H4 (cell line): ENCODE data around the gene TAS2R16. TPM values are rescaled to one million over a fixed set of nuclear protein-coding genes. Genes with fewer than 3 reads are reported as not detected.

Experiments used
- DNase-seq: peaks from one replicate; pipeline ENCODE4 v3.0.0-alpha.2; 2015; ENCODE audit warnings: low spot score
- total RNA-seq: library from RNA; depleted of rRNA; stranded (reverse); fragments of >200 nt; shearing (Covaris generic); gene quantifications from 2 replicates; pipeline ENCODE4 v1.2.3, GENCODE V29; 2014; rRNA removed

The TAS2R16 gene, protein sequence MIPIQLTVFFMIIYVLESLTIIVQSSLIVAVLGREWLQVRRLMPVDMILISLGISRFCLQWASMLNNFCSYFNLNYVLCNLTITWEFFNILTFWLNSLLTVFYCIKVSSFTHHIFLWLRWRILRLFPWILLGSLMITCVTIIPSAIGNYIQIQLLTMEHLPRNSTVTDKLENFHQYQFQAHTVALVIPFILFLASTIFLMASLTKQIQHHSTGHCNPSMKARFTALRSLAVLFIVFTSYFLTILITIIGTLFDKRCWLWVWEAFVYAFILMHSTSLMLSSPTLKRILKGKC
- not detected in 2 replicates for total RNA-seq

DNA sequence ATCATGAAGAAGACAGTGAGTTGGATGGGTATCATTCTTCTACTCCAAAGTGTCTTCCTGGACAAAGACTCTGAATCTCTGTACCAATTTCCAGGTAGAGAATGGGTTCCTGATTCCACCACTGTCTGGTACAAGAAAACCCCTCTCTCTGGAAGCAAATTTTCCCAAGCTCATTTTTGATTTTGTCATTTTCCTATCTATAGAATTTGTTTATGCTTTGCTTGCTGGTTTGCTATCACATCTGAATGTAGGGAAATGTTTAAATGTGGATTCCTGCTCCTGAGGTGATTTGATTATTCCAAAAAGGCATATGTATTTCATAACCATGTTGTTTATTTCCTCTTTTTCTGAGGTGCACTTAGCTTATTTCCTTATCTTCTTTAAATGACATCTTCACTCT is at the start of gene TAS2R16:
Gene TAS2R16 (minus strand): TSS at position 101 of the 400 bp plus-strand sequence. CDS start 66 bp downstream, at position 35.
- no peak for DNase-seq

DNA sequence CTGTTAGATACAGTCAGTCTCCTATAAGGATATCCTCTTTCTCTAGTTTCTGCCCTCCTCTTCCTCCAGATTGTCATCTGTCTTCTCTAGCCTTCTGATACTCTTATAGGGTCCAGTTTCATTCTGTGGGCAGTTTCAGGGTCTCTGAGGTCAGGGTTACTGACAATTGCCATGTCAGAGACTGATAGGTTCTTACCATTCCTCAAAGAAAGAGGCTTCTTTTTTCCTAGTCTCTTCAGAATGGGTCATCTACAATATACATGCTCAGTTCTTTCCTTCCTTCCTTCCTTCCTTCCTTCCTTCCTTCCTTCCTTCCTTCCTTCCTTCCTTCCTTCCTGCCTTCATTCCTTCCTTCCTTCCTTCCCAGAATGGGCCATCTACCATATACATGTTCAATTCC is 48.1 kb upstream of the TAS2R16 start:
- DNase-seq = no peak

DNA sequence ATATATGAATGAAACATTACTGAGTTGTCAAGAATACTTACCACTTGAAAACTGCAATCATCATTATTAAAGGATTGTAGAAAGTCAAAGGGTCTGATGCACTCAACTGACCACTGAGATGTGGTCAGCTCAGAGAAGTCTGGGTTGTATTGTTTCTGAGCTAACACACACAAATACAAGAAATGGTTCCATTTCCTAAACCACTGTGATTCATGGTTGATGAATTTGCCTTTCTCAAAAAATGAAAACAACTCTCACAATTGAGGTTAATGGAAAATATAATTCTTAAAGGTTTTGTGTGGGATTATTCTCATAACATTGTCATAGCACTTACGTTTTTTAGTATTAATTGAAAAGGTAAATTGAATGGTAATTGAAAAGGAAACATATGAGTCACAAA is 45.6 kb upstream of the TAS2R16 start:
- no peak for DNase-seq

DNA sequence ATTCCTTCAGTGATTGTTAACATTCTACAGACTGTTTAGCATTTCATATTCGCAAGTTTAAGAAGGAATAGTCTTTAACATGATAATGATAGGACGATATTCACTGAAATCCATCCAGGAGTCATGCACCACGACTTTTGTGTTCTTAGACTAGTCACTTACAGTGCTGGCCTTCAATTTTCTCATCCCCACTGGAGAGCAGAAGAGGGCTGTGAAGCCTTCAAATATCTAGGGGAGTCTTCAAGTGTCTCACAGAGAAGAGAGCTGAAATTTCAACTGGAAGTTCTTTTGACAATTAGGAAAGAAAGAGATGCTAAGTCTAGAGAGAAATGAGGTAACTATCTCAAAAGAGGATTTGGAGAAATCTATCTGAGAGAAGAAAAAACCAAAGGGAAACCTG is 43.8 kb upstream of the TAS2R16 start:
- no peak for DNase-seq

DNA sequence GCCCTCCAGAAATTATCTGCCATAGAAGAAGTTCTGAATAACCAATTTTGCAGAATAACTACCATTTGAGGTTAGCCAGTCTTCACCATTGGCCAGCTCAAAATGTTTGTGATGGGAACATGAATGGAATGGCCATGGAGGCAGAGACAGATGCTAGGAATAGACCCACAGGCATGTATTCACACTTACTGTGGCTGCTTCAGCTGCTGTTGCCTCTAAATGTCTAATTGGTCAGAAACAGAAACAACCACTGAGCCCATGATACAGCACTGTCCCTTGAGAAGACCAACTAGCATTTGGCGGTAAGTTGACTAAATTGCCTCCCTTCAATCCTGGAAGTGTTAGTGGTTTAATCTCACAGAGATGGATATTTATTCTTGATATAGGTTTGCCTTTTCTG is 38.6 kb upstream of the TAS2R16 start:
- no peak for DNase-seq

DNA sequence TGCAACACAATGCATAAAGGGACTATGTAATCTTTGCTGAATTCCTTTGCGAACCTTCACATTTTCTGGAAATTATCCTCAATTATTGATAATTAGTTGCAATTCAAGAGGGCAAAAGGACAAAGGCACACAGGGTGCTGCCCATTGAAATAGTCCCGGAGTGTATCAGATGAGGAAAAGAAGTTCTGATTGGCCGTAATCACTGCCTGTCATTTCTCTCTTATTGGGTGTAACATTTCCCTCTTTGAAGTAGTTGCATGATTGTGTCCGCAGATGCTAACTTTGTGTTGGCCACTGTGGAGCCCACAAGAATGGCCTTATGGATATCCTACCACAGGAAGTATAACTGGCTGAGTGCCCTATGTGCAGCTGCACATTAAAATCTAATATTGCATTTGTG is 35.1 kb upstream of the TAS2R16 start:
- no peak for DNase-seq

DNA sequence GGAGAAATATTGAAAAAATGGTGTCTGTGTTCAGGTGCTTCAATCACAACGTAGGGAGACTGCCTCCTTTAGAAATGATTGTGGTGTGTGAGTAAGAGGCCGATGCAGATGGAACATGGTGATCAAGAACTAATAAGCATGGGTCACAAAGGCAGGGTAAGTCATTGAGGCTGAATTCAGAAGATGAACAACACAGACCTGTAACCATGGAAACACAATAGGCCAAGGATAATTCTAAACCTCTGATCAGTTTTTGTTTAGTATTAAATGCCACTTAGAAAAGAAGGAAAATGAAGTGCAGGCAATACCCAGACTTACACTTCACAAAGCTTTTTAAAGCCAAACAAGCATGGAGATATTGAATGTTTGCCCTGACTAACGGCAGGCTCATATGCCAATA is 32.8 kb upstream of the TAS2R16 start:
- no peak for DNase-seq

DNA sequence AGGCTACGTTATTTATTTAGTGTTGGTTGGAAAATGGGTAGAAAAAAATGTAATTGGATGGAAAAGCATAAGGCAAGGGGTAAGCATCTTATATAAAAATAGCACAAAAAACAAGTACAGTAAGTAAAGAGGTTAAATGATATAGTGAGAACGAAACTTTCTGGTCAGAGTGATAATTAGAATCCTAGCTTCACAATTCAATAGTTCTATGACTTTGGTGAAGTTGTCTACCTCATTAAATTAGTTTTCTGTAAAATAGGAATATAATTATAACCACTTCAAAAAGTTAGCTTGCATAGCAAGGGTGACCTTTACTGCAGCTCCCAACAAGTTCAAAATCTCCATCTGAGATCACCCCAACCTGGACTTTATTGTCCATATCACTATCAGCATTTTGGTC is 30.8 kb upstream of the TAS2R16 start:
- no peak for DNase-seq

DNA sequence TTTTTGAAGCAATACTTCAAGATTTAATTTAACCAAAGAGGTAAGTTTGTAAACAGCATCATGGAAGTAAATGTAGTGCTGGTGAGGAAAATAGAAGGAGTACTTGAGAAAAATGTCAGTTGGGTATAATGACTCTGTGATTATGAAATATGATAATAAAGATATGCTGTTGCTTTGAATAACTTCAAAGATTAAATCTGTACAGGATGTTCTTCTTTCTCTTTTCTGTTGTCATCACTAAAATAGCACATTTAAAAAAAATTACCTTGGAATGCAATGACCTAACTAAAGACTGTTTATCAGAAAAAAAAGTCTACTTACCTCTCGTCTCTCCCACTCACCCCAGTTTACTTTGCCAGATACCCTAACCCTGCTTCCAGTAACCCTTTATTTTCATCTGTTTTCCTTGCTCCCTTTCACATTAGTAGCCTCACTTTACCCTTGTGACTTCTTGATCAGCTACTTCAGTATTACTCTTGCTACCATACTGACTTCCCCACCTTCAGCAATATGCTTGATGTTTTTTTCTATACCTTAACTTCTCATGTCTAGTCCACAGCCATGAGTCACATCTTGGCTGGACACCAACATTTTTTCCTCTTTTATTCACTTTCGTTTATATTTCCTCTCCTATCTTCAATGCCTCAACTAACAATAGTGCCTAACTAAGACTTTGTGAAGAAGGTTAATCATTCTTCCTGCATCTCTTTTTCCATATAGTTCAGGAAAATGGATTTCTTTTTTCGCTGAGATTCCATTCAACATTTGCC is 29.7 kb upstream of the TAS2R16 start:
- peak; percentile 19 for DNase-seq

DNA sequence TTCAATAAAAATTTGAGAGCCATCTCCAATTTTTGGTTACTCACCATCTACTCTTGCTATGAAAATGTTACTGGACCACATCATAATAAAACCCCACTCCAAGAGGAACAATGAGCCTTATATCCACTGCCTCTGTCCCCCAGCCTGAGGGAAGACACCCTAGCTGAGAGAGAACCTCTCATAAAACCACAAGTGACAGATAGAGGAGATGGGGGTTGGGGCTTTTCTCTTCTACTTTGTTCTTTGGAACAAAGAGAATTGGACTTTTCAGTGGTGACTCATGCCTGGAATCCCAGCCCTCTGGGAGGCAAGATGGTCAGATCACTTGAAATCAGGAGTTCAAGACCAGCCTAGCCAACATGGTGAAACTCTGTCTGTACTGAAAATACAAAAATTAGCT is 27.6 kb upstream of the TAS2R16 start:
- DNase-seq = no peak

DNA sequence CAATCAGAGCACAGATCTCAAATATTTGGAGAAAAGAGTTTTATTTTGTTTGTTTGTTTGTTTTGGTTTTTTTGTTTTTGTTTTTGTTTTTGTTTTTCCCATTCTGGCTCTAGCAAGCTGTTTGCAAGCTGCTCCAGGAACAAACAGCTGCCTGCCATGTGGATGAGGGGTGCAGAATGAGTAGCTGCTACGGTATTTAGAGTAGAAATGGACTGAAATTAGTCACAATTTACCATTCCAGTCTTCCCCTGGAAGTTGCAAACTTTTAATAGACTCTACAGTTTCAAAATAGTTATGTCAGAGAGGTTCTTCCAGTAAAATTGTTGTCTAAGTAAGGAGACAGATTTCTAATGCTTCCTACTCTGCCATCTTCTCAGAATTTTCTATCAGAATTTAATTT is 27.1 kb upstream of the TAS2R16 start:
- no peak for DNase-seq

DNA sequence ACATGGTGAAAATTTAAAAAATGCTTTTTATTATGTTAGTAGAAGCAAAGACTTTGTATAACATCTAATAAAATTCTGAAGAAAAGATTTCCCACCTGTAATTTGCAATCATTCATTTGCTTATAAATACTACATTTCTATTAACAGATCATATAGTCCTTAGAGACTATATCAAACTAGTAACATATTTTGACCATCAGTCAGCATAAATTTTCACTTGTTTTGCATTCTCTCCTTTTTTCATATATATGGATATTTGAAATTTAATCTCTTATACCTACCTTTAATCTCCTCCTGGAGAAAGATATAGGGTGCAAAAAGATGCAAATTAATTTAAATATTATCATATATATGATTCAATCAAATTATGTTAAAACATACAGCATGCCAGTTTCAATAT is 16.9 kb upstream of the TAS2R16 start:
- DNase-seq = no peak

DNA sequence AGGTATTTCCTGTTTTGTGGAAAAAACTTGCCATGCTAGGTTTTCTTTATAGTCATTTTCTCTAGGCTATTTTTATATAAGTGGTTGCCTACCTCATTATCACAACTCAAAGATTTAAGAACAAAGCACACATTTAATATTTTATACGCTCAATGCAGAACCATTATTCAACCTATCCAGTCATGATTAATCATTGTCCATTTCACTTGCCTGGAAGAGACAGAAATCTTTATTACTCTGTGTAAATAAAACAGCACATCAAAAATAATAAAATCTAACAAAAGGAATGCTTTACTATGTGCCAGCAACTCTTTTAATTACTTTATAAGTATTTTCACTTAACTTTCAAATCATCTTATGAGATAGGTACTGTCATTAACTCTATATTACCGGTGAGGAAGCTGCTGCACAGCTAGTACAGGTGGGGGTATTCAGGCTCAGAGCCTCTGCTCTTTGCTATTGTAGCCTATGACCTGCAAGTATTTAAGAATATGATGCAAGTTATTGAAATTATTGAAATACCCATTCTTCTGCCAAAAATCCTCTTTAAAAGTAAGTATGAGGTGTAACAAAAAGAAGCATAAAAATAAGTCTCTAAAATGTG is 16.4 kb upstream of the TAS2R16 start:
- no peak for DNase-seq

DNA sequence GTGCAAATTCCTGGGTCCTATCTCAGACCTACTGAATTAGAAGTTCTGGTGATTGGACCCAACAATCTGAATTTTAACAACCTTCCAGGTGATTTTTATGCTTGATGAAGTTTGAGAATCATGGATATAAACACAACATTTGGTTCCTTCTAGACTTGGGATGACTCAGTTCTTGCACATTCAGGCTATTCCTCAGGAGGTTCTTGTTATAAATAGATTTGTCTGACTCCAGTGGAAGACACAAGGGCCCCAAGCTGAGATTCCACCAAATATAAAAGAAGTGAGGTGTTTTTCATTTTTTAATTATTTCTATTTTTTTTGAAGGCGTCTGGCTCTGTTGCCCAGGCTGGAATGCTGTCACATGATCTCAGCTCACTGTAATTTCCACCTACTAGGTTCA is 9.4 kb upstream of the TAS2R16 start:
- no peak for DNase-seq

DNA sequence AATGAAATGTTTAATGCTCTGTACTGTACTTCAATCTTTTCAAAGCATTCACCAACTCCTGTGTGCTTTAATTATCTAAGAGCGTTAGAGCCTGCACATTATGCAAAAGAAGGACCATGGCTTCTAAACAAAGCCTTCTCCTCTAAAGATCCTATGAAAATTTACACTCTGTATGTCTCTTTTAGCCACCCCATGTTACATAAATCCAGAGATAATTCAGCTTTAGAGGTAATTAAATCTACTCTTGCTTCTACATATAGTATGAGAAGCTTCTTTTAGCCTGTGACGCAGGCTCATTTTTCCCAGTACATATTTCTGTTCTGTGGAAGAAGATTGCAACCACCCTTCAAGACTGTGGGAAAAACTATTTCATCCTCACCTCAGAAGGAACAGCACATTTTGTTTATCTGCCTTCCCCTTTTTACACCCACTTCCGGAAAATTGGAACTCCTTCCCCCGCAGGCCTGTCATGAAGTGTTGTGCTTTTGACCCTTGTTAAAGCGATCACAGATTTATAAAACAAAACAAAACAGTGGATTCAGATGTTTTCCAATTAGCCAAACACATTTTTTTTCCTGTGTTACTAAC is 8.1 kb upstream of the TAS2R16 start:
- DNase-seq = no peak

DNA sequence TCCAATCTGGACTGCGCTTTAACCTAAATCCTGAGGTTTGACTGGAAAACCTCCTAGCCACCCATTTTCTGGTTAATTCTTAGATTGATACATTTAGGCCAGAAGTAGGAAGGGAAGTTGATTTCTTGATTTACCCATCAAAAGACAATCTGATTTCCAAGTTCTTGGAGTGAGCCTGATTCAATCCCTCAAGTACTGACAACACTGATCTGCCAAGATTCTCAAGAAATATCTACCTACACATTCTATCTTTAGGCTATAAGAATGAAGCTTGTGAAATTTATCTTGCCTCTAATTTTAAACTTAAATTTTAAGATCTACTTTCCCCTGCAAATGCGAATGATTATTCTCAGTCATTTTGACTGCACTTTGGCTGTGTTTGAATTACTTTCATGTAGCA is 5.9 kb downstream of the TAS2R16 start:
- no peak for DNase-seq

DNA sequence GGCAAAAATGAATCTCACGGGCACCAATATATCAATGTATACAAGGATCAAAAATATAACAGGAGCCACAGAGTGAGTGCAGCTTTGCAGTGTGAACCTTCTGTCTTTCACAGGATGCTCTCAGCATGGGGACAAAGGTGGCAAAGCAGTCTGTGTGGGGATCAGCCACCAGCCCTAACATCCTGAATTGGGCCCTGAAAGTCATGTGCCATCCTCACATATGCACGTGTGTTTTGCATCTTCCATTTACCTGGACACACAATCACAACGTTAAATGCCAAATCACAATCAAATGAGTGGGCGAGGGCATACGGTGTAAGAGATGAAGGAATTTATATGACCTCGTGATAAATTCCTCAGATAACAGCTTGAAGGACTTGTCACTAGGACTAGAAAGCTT is 6.5 kb downstream of the TAS2R16 start:
- no peak for DNase-seq

DNA sequence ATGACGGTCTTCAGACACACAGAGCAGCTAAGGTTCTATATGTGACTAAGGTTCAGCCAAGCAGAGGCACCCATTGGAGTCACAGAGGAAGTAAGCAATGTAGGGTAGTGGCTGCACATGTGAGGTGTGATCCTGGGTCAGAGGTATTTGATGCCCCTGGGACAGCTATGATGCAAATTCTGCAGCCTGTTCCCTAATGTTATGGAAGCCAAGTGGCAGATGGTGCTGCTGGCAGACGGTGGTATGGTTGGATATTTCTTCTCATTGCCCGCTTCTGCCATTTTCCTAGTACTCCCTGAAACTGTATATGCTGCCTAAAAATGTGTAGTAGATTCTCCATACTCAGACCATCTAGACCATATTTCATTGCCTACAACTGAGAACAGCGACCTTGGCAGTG is 7.2 kb downstream of the TAS2R16 start:
- no peak for DNase-seq

DNA sequence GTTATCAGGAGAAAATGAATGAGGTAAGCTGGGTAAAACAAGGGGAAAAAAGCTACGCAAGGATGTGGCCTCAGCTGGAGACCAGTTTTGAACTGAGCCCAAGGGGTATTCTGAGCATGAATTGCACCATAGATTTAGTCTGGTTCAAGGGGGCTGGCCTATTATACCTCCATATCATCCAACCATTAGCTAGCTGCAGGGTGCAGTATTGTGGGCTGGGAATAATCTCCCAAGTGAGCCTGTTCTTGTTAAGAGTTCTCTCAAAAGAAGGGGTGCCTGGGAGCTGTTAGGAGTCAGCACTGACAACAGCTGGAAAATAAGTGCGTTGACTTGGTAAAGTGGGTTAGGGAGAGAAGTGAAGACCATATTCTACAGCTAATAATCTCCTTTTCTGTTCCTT is 8.0 kb downstream of the TAS2R16 start:
- DNase-seq = no peak

DNA sequence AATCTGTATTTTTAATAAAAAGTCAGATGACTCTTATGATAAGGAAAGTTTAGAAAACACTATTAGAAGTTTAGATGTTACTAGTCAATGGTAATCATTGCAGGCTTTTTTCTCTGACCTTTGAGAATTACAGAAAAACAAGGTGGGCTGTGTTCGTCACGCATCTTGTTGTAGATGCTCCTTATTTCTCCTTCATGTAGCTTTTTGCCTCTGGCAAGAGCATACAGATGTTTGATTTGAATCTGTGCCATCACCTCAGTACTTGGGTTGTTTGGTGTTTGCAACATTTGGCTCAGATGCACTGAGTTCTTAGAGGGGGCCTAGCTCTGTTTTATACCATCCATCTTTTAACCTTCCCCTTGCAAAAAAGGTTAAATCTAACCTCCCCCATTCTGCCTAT is 11.5 kb downstream of the TAS2R16 start:
- DNase-seq = no peak

DNA sequence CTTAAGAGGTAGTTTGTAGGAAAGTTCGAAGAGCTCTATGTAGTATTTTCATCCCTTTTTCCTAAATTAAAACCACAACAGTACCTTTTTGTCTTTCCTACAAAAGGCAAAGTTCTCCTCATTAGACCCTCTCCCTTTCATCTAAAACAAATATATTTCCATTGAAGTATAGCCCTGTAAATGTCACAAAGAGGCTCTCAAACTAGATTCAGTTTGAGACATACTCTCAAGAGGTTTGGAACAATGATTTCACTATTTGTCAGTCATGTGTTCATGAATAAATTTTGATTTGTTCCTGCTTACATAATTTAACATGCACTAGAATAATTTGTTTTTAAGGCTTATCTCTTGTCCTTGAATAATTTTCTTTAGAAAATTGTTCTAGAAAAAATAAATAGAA is 12.2 kb downstream of the TAS2R16 start:
- DNase-seq = no peak

DNA sequence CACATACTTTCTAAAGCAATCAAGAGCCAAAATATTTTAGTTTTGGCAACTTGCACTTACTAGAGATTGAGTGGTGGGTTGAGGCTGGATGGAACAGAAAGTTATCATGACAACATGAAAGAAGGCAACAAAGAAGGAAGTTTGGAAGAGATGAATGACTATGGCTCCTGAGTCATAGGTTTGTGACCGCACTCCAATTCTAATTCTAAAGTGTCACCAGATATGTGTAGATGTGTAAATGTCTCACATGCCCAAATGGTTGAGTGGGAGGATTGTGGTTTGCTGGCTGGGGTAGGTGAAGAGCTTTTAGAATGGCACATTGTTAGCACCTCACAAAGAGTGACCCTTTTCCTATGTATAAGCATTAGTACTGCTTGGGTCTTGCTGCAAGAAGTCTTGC is 20.2 kb downstream of the TAS2R16 start:
- DNase-seq = peak; percentile 74

DNA sequence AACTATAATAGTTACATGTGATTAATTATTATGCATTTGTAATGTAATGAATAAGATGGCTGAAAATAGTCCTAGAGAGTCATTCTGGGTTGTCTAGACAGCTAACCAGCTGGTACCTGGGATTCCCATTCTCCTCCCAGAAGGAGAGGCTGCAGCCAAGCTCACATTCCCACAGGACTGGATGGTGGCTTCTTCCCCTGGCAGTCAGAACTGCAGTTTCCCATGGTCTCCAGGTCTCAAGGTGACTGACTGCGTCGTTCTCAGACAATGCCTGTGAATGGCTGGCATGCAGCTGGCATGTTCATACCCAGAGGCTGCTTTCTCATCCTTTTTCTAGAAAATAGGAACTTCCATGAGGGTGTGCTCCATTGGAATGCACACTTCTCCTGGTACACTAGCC is 21.3 kb downstream of the TAS2R16 start:
- DNase-seq = no peak
